SK-N-SH (cell line): Measurements from ENCODE around the gene POLA1. TPM values are rescaled to one million over a fixed set of nuclear protein-coding genes. Genes with fewer than 3 reads are reported as not detected.

Experiments
- CTCF ChIA-PET: fragments of 300-600, 350-600 bp; formaldehyde crosslinking; extraction: SDS; loops from one replicate; lab custom pipeline; 2021; lab: Yijun Ruan, JAX
- POLR2A ChIA-PET: fragments of 350-600 bp; sonication (Branson Sonifier 250); formaldehyde crosslinking; extraction: SDS; loops from one replicate; lab custom pipeline; 2020; ENCODE audit warnings: antibody characterized with exemption, inconsistent platforms; lab: Yijun Ruan, JAX
- DNase-seq: peaks from one replicate; pipeline ENCODE4 v3.0.0; 2012
- H2AFZ ChIP-seq: fragments of 200-600 bp; sonication (generic); 2 replicates; pipeline ENCODE4 v1.8.1; 2016; ENCODE audit warnings: antibody characterized with exemption, mild to moderate bottlenecking, low read depth
- H3F3A ChIP-seq: fragments of 200-600 bp; sonication (generic); replicated peaks from 2 replicates; pipeline ENCODE3; 2016; ENCODE audit warnings: antibody characterized with exemption, mild to moderate bottlenecking; ENCODE audit not compliant: insufficient read depth
- H3K27ac ChIP-seq, 2 experiments: fragments of 200-500 bp in 1 of 2; fragments of 200-600 bp in 1 of 2; sonication (Bioruptor generic) in 1 of 2; sonication (generic), shearing (Covaris generic) in 1 of 2; 2 replicates each; pipeline versions ENCODE4 v1.5.1 to v1.6.1; 2014 to 2016; ENCODE audit warnings: low read depth in 2 of 2, inconsistent platforms in 1 of 2, low read length in 1 of 2, mild to moderate bottlenecking in 1 of 2, mixed read lengths in 1 of 2
- H3K27me3 ChIP-seq: fragments of 200-600 bp; sonication (generic), shearing (Covaris generic); 2 replicates; pipeline ENCODE4 v1.6.1; 2016; ENCODE audit warnings: mixed run types; ENCODE audit not compliant: insufficient read depth
- H3K36me3 ChIP-seq, 2 experiments: fragments of 200-500 bp in 1 of 2; fragments of 200-600 bp in 1 of 2; sonication (Bioruptor generic) in 1 of 2; sonication (generic) in 1 of 2; replicated peaks in 1 of 2; 2 replicates each; pipeline versions ENCODE3 to v1.5.1; 2014 to 2016; ENCODE audit warnings: low read length in 1 of 2, mild to moderate bottlenecking in 1 of 2; ENCODE audit not compliant: insufficient read depth in 2 of 2, control insufficient read depth in 1 of 2
- H3K4me1 ChIP-seq, 2 experiments: fragments of 200-500 bp in 1 of 2; fragments of 200-600 bp in 1 of 2; sonication (Bioruptor generic) in 1 of 2; sonication (generic), shearing (Covaris generic) in 1 of 2; 2 replicates each; pipeline versions ENCODE4 v1.5.1 to v1.6.1; 2014 to 2016; ENCODE audit warnings: low read depth in 1 of 2, low read length in 1 of 2, mixed run types in 1 of 2; ENCODE audit not compliant: insufficient read depth in 2 of 2, control insufficient read depth in 1 of 2
- H3K4me2 ChIP-seq: fragments of 200-600 bp; sonication (generic), shearing (Covaris generic); 2 replicates; pipeline ENCODE4 v1.6.1; 2017; ENCODE audit warnings: mixed run types
- H3K4me3 ChIP-seq, 2 experiments: fragments of 200-500 bp in 1 of 2; fragments of 200-600 bp in 1 of 2; sonication (Bioruptor generic) in 1 of 2; sonication (generic), shearing (Covaris generic) in 1 of 2; 2 replicates each; pipeline versions ENCODE4 v1.5.1 to v1.8.1; 2014 to 2016; ENCODE audit warnings: low read depth in 2 of 2, inconsistent platforms in 1 of 2, low read length in 1 of 2, mild to moderate bottlenecking in 1 of 2, mixed read lengths in 1 of 2, moderate library complexity in 1 of 2
- H3K79me2 ChIP-seq: fragments of 200-600 bp; sonication (generic); 2 replicates; pipeline ENCODE4 v1.8.1; 2017; ENCODE audit warnings: mild to moderate bottlenecking; ENCODE audit not compliant: insufficient read depth
- H3K9ac ChIP-seq: fragments of 200-600 bp; sonication (generic); 2 replicates; pipeline ENCODE4 v1.6.1; 2017; ENCODE audit warnings: mixed run types
- H3K9me2 ChIP-seq: fragments of 200-600 bp; sonication (generic); 2 replicates; pipeline ENCODE4 v1.6.1; 2017; ENCODE audit warnings: mixed run types
- H3K9me3 ChIP-seq: fragments of 200-600 bp; sonication (generic); 2 replicates; pipeline ENCODE4 v1.6.1; 2017; ENCODE audit warnings: mixed run types, mild to moderate bottlenecking, moderate library complexity
- H4K20me1 ChIP-seq: fragments of 200-600 bp; sonication (generic); 2 replicates; pipeline ENCODE4 v1.6.1; 2017; ENCODE audit warnings: mild to moderate bottlenecking, mixed run types; ENCODE audit not compliant: insufficient read depth
- CHD2 ChIP-seq: fragments of 150-350 bp; IDR thresholded peaks from 2 replicates; pipeline ENCODE4 v1.6.1; 2018; ENCODE audit warnings: low read length; ENCODE audit not compliant: partially characterized antibody
- ELF1 ChIP-seq: IDR thresholded peaks from 2 replicates; pipeline ENCODE4 v1.4.0; 2012
- EP300 ChIP-seq, 2 experiments: IDR thresholded peaks; 2 replicates each; pipeline versions ENCODE4 v1.4.0 to v1.6.1; 2012; ENCODE audit warnings: borderline replicate concordance in 1 of 2, low read depth in 1 of 2, low read length in 1 of 2
- EZH2phosphoT487 ChIP-seq: fragments of 200-600 bp; sonication (generic); IDR thresholded peaks from 2 replicates; pipeline ENCODE4 v1.6.1; 2017; ENCODE audit warnings: low read depth, mixed run types, mild to moderate bottlenecking, antibody characterized with exemption, moderate library complexity, borderline replicate concordance
- FOXJ3 ChIP-seq: sonication (generic); formaldehyde crosslinking; IDR thresholded peaks from 2 replicates; pipeline ENCODE4 v1.5.1; 2020; ENCODE audit warnings: mild to moderate bottlenecking, missing genetic modification reagents
- FOXM1 ChIP-seq: IDR thresholded peaks from 2 replicates; pipeline ENCODE4 v1.4.0; 2012; ENCODE audit warnings: low read depth, mild to moderate bottlenecking
- GABPA ChIP-seq: IDR thresholded peaks from 2 replicates; pipeline ENCODE4 v1.4.0; 2012; ENCODE audit warnings: low read depth, mild to moderate bottlenecking
- GATA2 ChIP-seq: sonication (generic); formaldehyde crosslinking; IDR thresholded peaks from 2 replicates; pipeline ENCODE4 v1.5.0; 2020; ENCODE audit warnings: mild to moderate bottlenecking, missing genetic modification reagents
- MAX ChIP-seq: IDR thresholded peaks from 2 replicates; pipeline ENCODE4 v1.4.0; 2012; ENCODE audit warnings: low read depth
- MEF2A ChIP-seq: IDR thresholded peaks from 2 replicates; pipeline ENCODE4 v1.4.0; 2012; ENCODE audit warnings: low read depth, borderline replicate concordance
- MXI1 ChIP-seq: IDR thresholded peaks from 2 replicates; pipeline ENCODE4 v1.6.1; 2012; ENCODE audit warnings: mild to moderate bottlenecking, low read depth, low read length, improper control_type of control experiment
- NFIC ChIP-seq: IDR thresholded peaks from 2 replicates; pipeline ENCODE4 v1.4.0; 2012; ENCODE audit warnings: borderline replicate concordance
- RCOR1 ChIP-seq: fragments of 150-350 bp; IDR thresholded peaks from 2 replicates; pipeline ENCODE4 v1.6.1; 2017; ENCODE audit warnings: antibody characterized with exemption, low read length
- RFX5 ChIP-seq: IDR thresholded peaks from 2 replicates; pipeline ENCODE4 v1.6.1; 2012; ENCODE audit warnings: mild to moderate bottlenecking, improper control_type of control experiment, low read length
- SIN3A ChIP-seq: IDR thresholded peaks from 2 replicates; pipeline ENCODE4 v1.6.1; 2012; ENCODE audit warnings: low read depth, mild to moderate bottlenecking, low read length, moderate library complexity, borderline replicate concordance
- YY1 ChIP-seq: IDR thresholded peaks from 2 replicates; pipeline ENCODE4 v1.4.0; 2012; ENCODE audit warnings: low read depth, mild to moderate bottlenecking
- ZBTB33 ChIP-seq: IDR thresholded peaks from 2 replicates; pipeline ENCODE4 v1.4.0; 2012; ENCODE audit warnings: low read depth, borderline replicate concordance
- WGBS: methylation state at CpG from one replicate; pipeline ENCODE4 v1.1.6; 2017; ENCODE audit warnings: low lambda C conversion rate; 5-methylcytosine and 5-hydroxymethylcytosine counted together
- polyA plus RNA-seq, 3 experiments: library from polyadenylated mRNA; depleted of rRNA; stranded (reverse); fragments of >200 nt; gene quantifications; 2 replicates each; pipeline ENCODE4 v1.2.3, GENCODE V29; 2012
- TF ChIP-seq, protein P1 (sequence below): IDR thresholded peaks from 2 replicates; pipeline ENCODE4 v1.6.1; 2012; ENCODE audit warnings: mild to moderate bottlenecking, low read depth, low read length, moderate library complexity
- TF ChIP-seq, protein P2 (sequence below): IDR thresholded peaks from 2 replicates; pipeline ENCODE4; 2012

Gene POLA1
- polyA plus RNA-seq, 1 of the 3 experiments (the other 2 are of a cell fraction): 2.8 TPM

DNA sequence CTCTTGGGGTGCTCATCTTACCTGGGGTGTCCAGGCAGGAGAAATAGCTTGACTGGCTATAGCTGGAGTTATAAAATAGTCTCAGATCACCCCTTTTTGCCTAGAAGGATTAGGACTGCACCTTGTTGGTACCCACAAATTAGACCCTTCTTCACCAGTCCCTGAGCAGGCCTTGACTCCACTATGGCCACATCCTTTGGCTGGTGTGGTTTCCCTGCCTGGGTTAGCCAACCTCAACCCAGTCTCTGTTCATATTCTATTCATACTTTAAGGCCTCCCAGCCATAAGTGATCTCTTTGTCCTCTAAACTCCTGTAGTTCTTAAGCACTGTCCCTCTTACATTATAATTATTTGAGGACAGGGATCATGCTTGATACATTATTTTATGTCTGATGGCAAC lies 252.7 kb downstream of the POLA1 start:
- H4K20me1 ChIP-seq: no peaks in the 10 kb centered on the region
- H3K36me3 ChIP-seq: no peaks in the 10 kb centered on the region
- DNase-seq: no peak
- H3K9me2 ChIP-seq: no peaks in the 10 kb centered on the region
- no peak overlapping the region for H2AFZ ChIP-seq
- H3K27ac ChIP-seq: no peak overlapping the region
- H3K4me1 ChIP-seq: no peaks in the 10 kb centered on the region
- ChIA-PET CTCF (interaction anchor here (0.7 kb wide), 1 partner anchor 11 kb away, joined by 3 read pairs; no protein-coding TSS in a partner anchor), POLR2A (no interaction called here)
- no peak for TF ChIP-seq EP300 (IDR thresholded peaks at IDR 0.05; ENCODE audit: borderline replicate concordance in 1 of 2, low read depth in 1 of 2, low read length in 1 of 2)
- TF ChIP-seq EZH2phosphoT487: no peak
- no peak for TF ChIP-seq MAX
- no peak for TF ChIP-seq FOXJ3 (CRISPR knock-in tag)
- TF ChIP-seq, protein P1, sequence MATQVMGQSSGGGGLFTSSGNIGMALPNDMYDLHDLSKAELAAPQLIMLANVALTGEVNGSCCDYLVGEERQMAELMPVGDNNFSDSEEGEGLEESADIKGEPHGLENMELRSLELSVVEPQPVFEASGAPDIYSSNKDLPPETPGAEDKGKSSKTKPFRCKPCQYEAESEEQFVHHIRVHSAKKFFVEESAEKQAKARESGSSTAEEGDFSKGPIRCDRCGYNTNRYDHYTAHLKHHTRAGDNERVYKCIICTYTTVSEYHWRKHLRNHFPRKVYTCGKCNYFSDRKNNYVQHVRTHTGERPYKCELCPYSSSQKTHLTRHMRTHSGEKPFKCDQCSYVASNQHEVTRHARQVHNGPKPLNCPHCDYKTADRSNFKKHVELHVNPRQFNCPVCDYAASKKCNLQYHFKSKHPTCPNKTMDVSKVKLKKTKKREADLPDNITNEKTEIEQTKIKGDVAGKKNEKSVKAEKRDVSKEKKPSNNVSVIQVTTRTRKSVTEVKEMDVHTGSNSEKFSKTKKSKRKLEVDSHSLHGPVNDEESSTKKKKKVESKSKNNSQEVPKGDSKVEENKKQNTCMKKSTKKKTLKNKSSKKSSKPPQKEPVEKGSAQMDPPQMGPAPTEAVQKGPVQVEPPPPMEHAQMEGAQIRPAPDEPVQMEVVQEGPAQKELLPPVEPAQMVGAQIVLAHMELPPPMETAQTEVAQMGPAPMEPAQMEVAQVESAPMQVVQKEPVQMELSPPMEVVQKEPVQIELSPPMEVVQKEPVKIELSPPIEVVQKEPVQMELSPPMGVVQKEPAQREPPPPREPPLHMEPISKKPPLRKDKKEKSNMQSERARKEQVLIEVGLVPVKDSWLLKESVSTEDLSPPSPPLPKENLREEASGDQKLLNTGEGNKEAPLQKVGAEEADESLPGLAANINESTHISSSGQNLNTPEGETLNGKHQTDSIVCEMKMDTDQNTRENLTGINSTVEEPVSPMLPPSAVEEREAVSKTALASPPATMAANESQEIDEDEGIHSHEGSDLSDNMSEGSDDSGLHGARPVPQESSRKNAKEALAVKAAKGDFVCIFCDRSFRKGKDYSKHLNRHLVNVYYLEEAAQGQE: no peak
- no peak for TF ChIP-seq RFX5
- no peak for TF ChIP-seq RCOR1
- TF ChIP-seq MEF2A: no peak
- TF ChIP-seq CHD2: no peak
- no peak for TF ChIP-seq GABPA
- TF ChIP-seq ELF1: no peak
- H3F3A ChIP-seq: no peaks in the 10 kb centered on the region
- no peak overlapping the region for H3K9ac ChIP-seq
- H3K9me3 ChIP-seq: no peaks in the 10 kb centered on the region
- H3K4me3 ChIP-seq: no peak overlapping the region
- no peaks in the 10 kb centered on the region for H3K79me2 ChIP-seq
- H3K4me2 ChIP-seq: no peak overlapping the region
- no peaks in the 10 kb centered on the region for H3K27me3 ChIP-seq

DNA sequence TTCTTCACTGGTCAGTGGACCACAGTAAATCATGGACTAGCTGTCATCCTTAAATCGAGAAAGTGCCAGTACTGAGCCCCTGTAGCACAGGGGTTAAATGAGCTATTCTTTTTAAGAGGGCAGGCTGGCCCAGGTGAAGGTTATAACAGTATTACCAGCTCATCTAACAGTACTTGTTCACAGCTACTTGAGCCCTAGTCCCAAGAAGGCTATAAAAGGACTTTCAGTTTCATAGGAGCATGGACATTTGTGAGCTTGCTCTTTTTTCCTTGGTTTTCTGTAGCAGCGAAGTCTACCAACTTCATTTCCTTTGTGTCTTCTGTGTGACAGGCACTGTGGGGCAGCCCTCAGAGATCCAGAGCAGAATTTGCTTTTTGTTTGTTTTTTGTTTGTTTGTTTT lies 261.0 kb downstream of the POLA1 start:
- H3K9me2 ChIP-seq: no peaks in the 10 kb centered on the region
- no peaks in the 10 kb centered on the region for H3F3A ChIP-seq
- no peak overlapping the region for H3K9ac ChIP-seq
- H3K79me2 ChIP-seq: no peaks in the 10 kb centered on the region
- CTCF ChIA-PET: no interaction called here
- WGBS: 60% methylated on average over 2 of the region's 2 CpGs
- H3K27ac ChIP-seq: no peak overlapping the region
- no peaks in the 10 kb centered on the region for H3K36me3 ChIP-seq
- POLR2A ChIA-PET: no interaction called here
- H4K20me1 ChIP-seq: no peaks in the 10 kb centered on the region
- no peak for DNase-seq
- no peaks in the 10 kb centered on the region for H3K9me3 ChIP-seq
- no peak overlapping the region for H3K4me3 ChIP-seq
- H2AFZ ChIP-seq: no peak overlapping the region
- no peaks in the 10 kb centered on the region for H3K27me3 ChIP-seq
- no peak overlapping the region for H3K4me2 ChIP-seq
- H3K4me1 ChIP-seq: no peaks in the 10 kb centered on the region; a peak in 2 of 4 replicates
- no peak for TF ChIP-seq MXI1
- no peak for TF ChIP-seq GATA2 (CRISPR knock-in tag)
- TF ChIP-seq YY1: no peak
- TF ChIP-seq RFX5: no peak
- TF ChIP-seq, protein P1: no peak
- TF ChIP-seq FOXM1: no peak
- TF ChIP-seq SIN3A: no peak
- no peak for TF ChIP-seq NFIC
- TF ChIP-seq, protein P2, sequence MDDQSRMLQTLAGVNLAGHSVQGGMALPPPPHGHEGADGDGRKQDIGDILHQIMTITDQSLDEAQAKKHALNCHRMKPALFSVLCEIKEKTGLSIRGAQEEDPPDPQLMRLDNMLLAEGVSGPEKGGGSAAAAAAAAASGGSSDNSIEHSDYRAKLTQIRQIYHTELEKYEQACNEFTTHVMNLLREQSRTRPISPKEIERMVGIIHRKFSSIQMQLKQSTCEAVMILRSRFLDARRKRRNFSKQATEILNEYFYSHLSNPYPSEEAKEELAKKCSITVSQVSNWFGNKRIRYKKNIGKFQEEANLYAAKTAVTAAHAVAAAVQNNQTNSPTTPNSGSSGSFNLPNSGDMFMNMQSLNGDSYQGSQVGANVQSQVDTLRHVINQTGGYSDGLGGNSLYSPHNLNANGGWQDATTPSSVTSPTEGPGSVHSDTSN: no peak
- no peak for TF ChIP-seq ZBTB33
